Activated T-helper 9 cell treated with anti-CD3 and anti-CD28 coated beads, Interleukin-2, amount 50 U/mL, for 16 hours (primary cell): Measurements from ENCODE around the gene PEX5.
"Not testable (repeated sequence)": the region's sequence is repeated elsewhere in the genome, so short reads cannot be mapped to it uniquely, and the experiment has no call there.

Experiments used
- DNase-seq: peaks from one replicate; pipeline ENCODE4 v3.0.0-alpha.2; 2020; ENCODE audit warnings: low read depth

PEX5 gene

GRCh38 chr12:7160183-7160582, 29.3 kb upstream of the PEX5 start:
- DNase-seq = no peak

GRCh38 chr12:7161327-7161726, 28.2 kb upstream of the PEX5 start:
- no peak for DNase-seq

- DNase-seq = no peak
Observed at GRCh38 chr12:7161811-7162210, 27.7 kb upstream of the PEX5 start.

GRCh38 chr12:7162691-7163114, 26.8 kb upstream of the PEX5 start:
- no peak for DNase-seq

GRCh38 chr12:7169951-7170350, 19.5 kb upstream of the PEX5 start:
- no peak for DNase-seq

GRCh38 chr12:7171854-7172253, 17.6 kb upstream of the PEX5 start:
- no peak for DNase-seq

- no peak for DNase-seq
Observed at GRCh38 chr12:7175493-7175892, 14.0 kb upstream of the PEX5 start.

- no peak for DNase-seq
Observed at GRCh38 chr12:7176595-7176994, 12.9 kb upstream of the PEX5 start.

- DNase-seq = no peak
Observed at GRCh38 chr12:7178481-7178880, 11.0 kb upstream of the PEX5 start.

GRCh38 chr12:7180685-7181084, 8.8 kb upstream of the PEX5 start:
- no peak for DNase-seq

- DNase-seq = not testable (repeated sequence)
Observed at GRCh38 chr12:7186058-7186457, 3.4 kb upstream of the PEX5 start.

GRCh38 chr12:7188562-7189397, 706 bp upstream of the PEX5 start:
- peak; percentile 43 for DNase-seq

- no peak for DNase-seq
Observed at GRCh38 chr12:7190268-7191055, 976 bp downstream of the PEX5 start.

- DNase-seq = no peak
Observed at GRCh38 chr12:7193674-7194073, 4.2 kb downstream of the PEX5 start.

GRCh38 chr12:7197841-7198240, 8.4 kb downstream of the PEX5 start:
- no peak for DNase-seq

GRCh38 chr12:7203109-7203508, 13.6 kb downstream of the PEX5 start:
- no peak for DNase-seq

- DNase-seq = no peak
Observed at GRCh38 chr12:7205091-7205490, 15.6 kb downstream of the PEX5 start.

- DNase-seq = no peak
Observed at GRCh38 chr12:7206691-7207090, 17.2 kb downstream of the PEX5 start.

- no peak for DNase-seq
Observed at GRCh38 chr12:7207866-7208625, 18.6 kb downstream of the PEX5 start.

GRCh38 chr12:7209958-7210357, 20.5 kb downstream of the PEX5 start:
- no peak for DNase-seq

GRCh38 chr12:7210642-7211151, 21.2 kb downstream of the PEX5 start:
- DNase-seq = no peak

GRCh38 chr12:7212678-7213077, 23.2 kb downstream of the PEX5 start:
- DNase-seq = no peak
